ENCODE results near the gene SRRM2. TPM values are rescaled to one million over a fixed set of nuclear protein-coding genes. Genes with fewer than 3 reads are reported as not detected.

The SRRM2 gene
- total RNA-seq, 4 donors from 2014 or later: 73.9 to 398 (median 255) TPM

DNA sequence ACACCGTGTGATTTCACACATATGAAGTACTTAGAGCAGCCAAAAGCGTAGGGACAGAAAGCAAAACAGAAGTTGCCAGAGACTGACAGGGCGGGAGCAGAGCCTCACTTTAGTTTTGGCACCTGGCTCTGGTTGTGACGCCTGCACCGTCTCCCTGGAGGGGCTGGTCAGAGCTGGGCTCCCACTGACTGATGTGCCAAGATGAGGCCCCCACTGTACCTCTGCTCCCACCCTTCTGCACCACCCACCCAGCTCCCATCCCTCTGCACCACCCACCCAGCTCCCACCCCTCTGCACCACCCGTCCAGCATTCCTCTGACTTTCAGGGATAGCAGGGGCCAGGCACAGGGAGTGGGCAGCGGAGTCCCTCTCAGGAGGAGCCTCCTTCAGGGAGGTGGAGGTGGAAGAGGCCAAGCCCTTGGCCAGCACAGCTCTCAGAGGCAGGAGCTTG, 61.4 kb downstream of the SRRM2 start:
- Histone ChIP-seq H3K4me3 (no peak overlapping the region), H3K36me3 (no peaks in the 10 kb centered on the region), H3K27me3 (peaks cover 89% of the 10 kb centered on the region), H3K9me3 (no peaks in the 10 kb centered on the region), H3K4me1 (no peaks in the 10 kb centered on the region), H3K27ac (no peak overlapping the region)
- no peak for TF ChIP-seq POLR2A (IDR thresholded peaks at IDR 0.05)
- TF ChIP-seq POLR2AphosphoS5 (IDR thresholded peaks at IDR 0.05): no peak
- no peak for TF ChIP-seq CTCF (IDR thresholded peaks at IDR 0.05)
- no peak for TF ChIP-seq EP300 (IDR thresholded peaks at IDR 0.05)
- no peak for ATAC-seq
- 17 to 44% methylated on average over 4 to 5 of the region's 7 CpGs for WGBS, 2 donors (ENCODE audit: low coverage in 1 of 2)

GRCh38 chr16:2814551-2815298, 62.3 kb downstream of the SRRM2 start:
- H3K27me3 ChIP-seq: peaks cover 94% of the 10 kb centered on the region
- TF ChIP-seq CTCF (IDR thresholded peaks at IDR 0.05) (no peak), POLR2A (IDR thresholded peaks at IDR 0.05) (no peak), POLR2AphosphoS5 (IDR thresholded peaks at IDR 0.05) (no peak), EP300 (IDR thresholded peaks at IDR 0.05) (no peak)
- no CpG with 5 or more reads among the region's 20 CpGs for WGBS, 2 donors (ENCODE audit: low coverage in 1 of 2)
- no peak for ATAC-seq
- H3K4me1 ChIP-seq: no peaks in the 10 kb centered on the region
- no peak overlapping the region for H3K4me3 ChIP-seq
- H3K27ac ChIP-seq: no peak overlapping the region
- H3K9me3 ChIP-seq: no peaks in the 10 kb centered on the region
- H3K36me3 ChIP-seq: no peaks in the 10 kb centered on the region

- peaks cover 94% of the 10 kb centered on the region for H3K27me3 ChIP-seq
- no peaks in the 10 kb centered on the region for H3K9me3 ChIP-seq
- no peak overlapping the region for H3K27ac ChIP-seq
- H3K4me3 ChIP-seq: no peak overlapping the region
- no peaks in the 10 kb centered on the region for H3K4me1 ChIP-seq
- no peak for ATAC-seq
- H3K36me3 ChIP-seq: no peaks in the 10 kb centered on the region
- 73% methylated on average over 5 of the region's 10 CpGs; no CpG with 5 or more reads in 1 of the 2 donors for WGBS, 2 donors (ENCODE audit: low coverage in 1 of 2)
- TF ChIP-seq EP300 (IDR thresholded peaks at IDR 0.05): no peak
- TF ChIP-seq POLR2AphosphoS5 (IDR thresholded peaks at IDR 0.05): no peak
- no peak for TF ChIP-seq CTCF (IDR thresholded peaks at IDR 0.05)
- TF ChIP-seq POLR2A (IDR thresholded peaks at IDR 0.05): no peak
Observed at GRCh38 chr16:2815299-2815771, 62.9 kb downstream of the SRRM2 start.

DNA sequence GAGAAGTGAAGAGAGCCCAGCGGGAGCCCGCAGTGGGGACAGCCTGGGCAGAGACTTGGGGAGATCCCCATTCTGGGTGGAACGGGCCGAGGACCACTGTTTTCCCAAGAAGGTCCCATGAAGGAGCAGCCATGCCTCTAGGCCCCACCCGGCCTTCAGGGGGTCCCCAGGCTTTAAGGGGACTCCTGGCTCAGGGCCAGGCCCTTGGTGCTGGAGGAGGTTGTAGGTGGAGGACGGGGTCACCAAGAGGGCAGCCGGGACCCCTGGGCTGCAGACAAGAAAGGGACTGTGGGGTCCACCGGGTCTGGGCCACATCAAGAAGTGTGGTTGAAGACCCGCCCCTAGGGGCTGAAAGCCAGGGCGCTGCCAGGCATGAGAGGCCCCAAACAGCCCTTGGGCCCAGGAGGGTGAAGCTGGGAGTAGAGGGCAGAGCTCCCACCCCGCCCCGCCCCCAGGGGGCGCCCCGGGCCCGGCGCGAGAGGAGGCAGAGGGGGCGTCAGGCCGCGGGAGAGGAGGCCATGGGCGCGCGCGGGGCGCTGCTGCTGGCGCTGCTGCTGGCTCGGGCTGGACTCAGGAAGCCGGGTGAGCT, 64.4 kb downstream of the SRRM2 start, which contains the start of gene PRSS21:
PRSS21 (plus strand) TSS at position 487 of the 589 bp plus-strand sequence; CDS start at position 519, 32 bp downstream.
- H3K27me3 ChIP-seq: peaks cover 91% of the 10 kb centered on the region
- H3K4me1 ChIP-seq: no peaks in the 10 kb centered on the region
- H3K36me3 ChIP-seq: no peaks in the 10 kb centered on the region
- no peak within 1 kb of the TSS for H3K4me3 ChIP-seq
- no peak for ATAC-seq
- TF ChIP-seq CTCF (IDR thresholded peaks at IDR 0.05) (peak in 1 of 4 experiments; percentile 11), POLR2A (IDR thresholded peaks at IDR 0.05) (no peak)
- 78 to 100% methylated on average over 3 of the region's 28 CpGs for WGBS, 2 donors (ENCODE audit: low coverage in 1 of 2)
- H3K9me3 ChIP-seq: no peaks in the 10 kb centered on the region
- no peak within 1 kb of the TSS for H3K27ac ChIP-seq
